HepG2 (cell line): Measurements from ENCODE around the gene CFAP97D1. TPM values are rescaled to one million over a fixed set of nuclear protein-coding genes. Genes with fewer than 3 reads are reported as not detected.

Source experiments
- ATAC-seq: fragments of 200-7000 bp; cut with Tn5 transposase; 3 replicates; pipeline ENCODE4 v1.9.1; 2020; ENCODE audit warnings: mild to moderate bottlenecking, moderate library complexity
- BruUV-seq: library from RNA; stranded (reverse); fragments of 400-500 nt; replicated peaks from 2 replicates; lab custom pipeline; 2021; lab: Mats Ljungman, UMichigan
- CTCF ChIA-PET: fragments of 300-600 bp; formaldehyde crosslinking; extraction: SDS; loops from one replicate; lab custom pipeline; 2021; ENCODE audit warnings: low total read pairs, inconsistent platforms, low intra/inter-chr PET ratio; lab: Yijun Ruan, JAX
- POLR2A ChIA-PET: fragments of 350-600 bp; sonication (Branson Sonifier 250); formaldehyde crosslinking; loops from one replicate; lab custom pipeline; 2020; ENCODE audit warnings: antibody characterized with exemption, inconsistent platforms; lab: Yijun Ruan, JAX
- DNase-seq: peaks from one replicate; pipeline ENCODE4 v3.0.0-alpha.2; 2015; ENCODE audit warnings: low spot score
- FAIRE-seq: peaks from 3 replicates; lab custom pipeline; 2011; peaks lifted over from hg19 to GRCh38; lab: Jason Lieb, UNC
- H2AFZ ChIP-seq: one replicate; pipeline ENCODE4 v1.6.1; 2011; ENCODE audit warnings: low read length, inconsistent platforms
- H3K27ac ChIP-seq: fragments of 300-600 bp; 3 replicates; pipeline ENCODE4 v1.8.0; 2011; ENCODE audit warnings: mixed run types, mild to moderate bottlenecking, mixed read lengths, low read length, inconsistent platforms; ENCODE audit not compliant: insufficient read depth; ENCODE audit errors: extremely low read length
- H3K27me3 ChIP-seq, 2 experiments: fragments of 200-600 bp in 1 of 2; 2 replicates in 1 of 2; 3 replicates in 1 of 2; pipeline versions ENCODE4 v1.6.0 to v1.8.0; 2011; ENCODE audit warnings: low read length in 2 of 2, mild to moderate bottlenecking in 2 of 2, moderate library complexity in 2 of 2, inconsistent platforms in 1 of 2; ENCODE audit not compliant: insufficient read depth in 2 of 2, control insufficient read depth in 1 of 2
- H3K36me3 ChIP-seq, 2 experiments: fragments of 200-600 bp in 1 of 2; replicated peaks in 1 of 2; 2 replicates in 1 of 2; 3 replicates in 1 of 2; pipeline versions ENCODE4 v1.5.1 to v1.8.0; 2011; ENCODE audit warnings: low read length in 2 of 2, inconsistent platforms in 1 of 2; ENCODE audit not compliant: insufficient read depth in 2 of 2, control insufficient read depth in 1 of 2
- H3K4me1 ChIP-seq: 2 replicates; pipeline ENCODE4 v1.5.1; 2012; ENCODE audit warnings: low read length, inconsistent platforms; ENCODE audit not compliant: insufficient read depth
- H3K4me2 ChIP-seq: 2 replicates; pipeline ENCODE4 v1.6.0; 2011; ENCODE audit warnings: low read depth, low read length, inconsistent platforms
- H3K4me3 ChIP-seq, 3 experiments: fragments of 200-600 bp in 1 of 3; sonication (generic), shearing (Covaris generic) in 1 of 3; replicated peaks in 1 of 3; 2 replicates each; pipeline ENCODE4 v1.5.1; 2011 to 2016; ENCODE audit warnings: low read length in 3 of 3, inconsistent platforms in 2 of 3, low read depth in 2 of 3, mild to moderate bottlenecking in 2 of 3, control low read depth in 1 of 3, mixed read lengths in 1 of 3; ENCODE audit not compliant: insufficient read depth in 1 of 3
- H3K79me2 ChIP-seq: one replicate; pipeline ENCODE4 v1.6.1; 2011; ENCODE audit warnings: low read length, inconsistent platforms; ENCODE audit not compliant: insufficient read depth
- H3K9ac ChIP-seq: 2 replicates; pipeline ENCODE4 v1.6.0; 2011; ENCODE audit warnings: mild to moderate bottlenecking, low read depth, low read length, inconsistent platforms; ENCODE audit not compliant: insufficient read depth
- H3K9me3 ChIP-seq: 2 replicates; pipeline ENCODE4 v1.5.1; 2012; ENCODE audit warnings: mild to moderate bottlenecking, low read length
- H4K20me1 ChIP-seq: 2 replicates; pipeline ENCODE4 v1.6.0; 2011; ENCODE audit warnings: inconsistent platforms, mild to moderate bottlenecking, low read length, moderate library complexity; ENCODE audit not compliant: insufficient read depth
- ATM ChIP-seq: fragments of 450-650 bp; IDR thresholded peaks from 2 replicates; pipeline ENCODE4 v1.7.1; 2017; ENCODE audit warnings: mild to moderate bottlenecking, borderline replicate concordance
- PHF20 ChIP-seq: sonication (generic); formaldehyde crosslinking; IDR thresholded peaks from 2 replicates; pipeline ENCODE4 v1.5.0; 2020; ENCODE audit warnings: mild to moderate bottlenecking, missing genetic modification reagents
- SIN3B ChIP-seq: fragments of 150-350 bp; IDR thresholded peaks from 2 replicates; pipeline ENCODE4 v1.6.1; 2014; ENCODE audit warnings: low read length
- SMYD3 ChIP-seq: sonication (generic); formaldehyde crosslinking; IDR thresholded peaks from 2 replicates; pipeline ENCODE4 v1.8.1; 2023; ENCODE audit warnings: mild to moderate bottlenecking, missing genetic modification reagents
- SRSF4 ChIP-seq: fragments of 200-400 bp; formaldehyde crosslinking; IDR thresholded peaks from one replicate; pipeline ENCODE4 v1.6.1; 2018; ENCODE audit warnings: mild to moderate bottlenecking, low read depth, low read length, moderate library complexity; ENCODE audit not compliant: poor library complexity, severe bottlenecking
- ZFYVE20 ChIP-seq: sonication (generic); formaldehyde crosslinking; IDR thresholded peaks from 2 replicates; pipeline ENCODE4 v1.8.0; 2023; ENCODE audit warnings: low read depth, mild to moderate bottlenecking, moderate library complexity, missing genetic modification reagents, borderline replicate concordance
- ZNF136 ChIP-seq: sonication (generic); formaldehyde crosslinking; IDR thresholded peaks from 2 replicates; pipeline ENCODE4 v1.8.1; 2022; ENCODE audit warnings: low read depth, mild to moderate bottlenecking, moderate library complexity, missing genetic modification reagents
- ZNF383 ChIP-seq: sonication (generic); formaldehyde crosslinking; IDR thresholded peaks from 2 replicates; pipeline ENCODE4 v1.4.0; 2020; ENCODE audit warnings: missing genetic modification reagents, mild to moderate bottlenecking, borderline replicate concordance
- WGBS: methylation state at CpG from one replicate; pipeline ENCODE4 v1.1.6; 2017; ENCODE audit warnings: low lambda C conversion rate; 5-methylcytosine and 5-hydroxymethylcytosine counted together
- in situ Hi-C: cut with HindIII; loops from 2 replicates; pipeline ENCODE4 v1.10.0; 2017; ENCODE audit warnings: low pct_unique_long_range_greater_than_20kb; ENCODE audit not compliant: extremely low pct_ligation_motif_present
- intact Hi-C: fragments of 100-400 bp; cut with micrococcal nuclease; formaldehyde crosslinking; loops from one replicate; pipeline ENCODE4 v1.10.0; 2022; ENCODE audit not compliant: unreplicated experiment
- polyA plus RNA-seq, 8 experiments: library from polyadenylated mRNA; depleted of rRNA in 3 of 8; stranded (reverse) in 7 of 8; unstranded in 1 of 8; fragments of >200 nt; fragmentation: Illumina TruSeq in 4 of 8; extraction: Trizol in 4 of 8; gene quantifications; 2 replicates each; pipeline versions ENCODE4 v1.2.1 to v1.2.3, GENCODE V29; 2011 to 2016; ENCODE audit warnings: low read depth in 4 of 8, missing spikeins in 1 of 8, mixed read lengths in 1 of 8; ENCODE audit not compliant: insufficient read depth in 1 of 8
- total RNA-seq, 5 experiments: library from RNA; depleted of rRNA; stranded (reverse); fragments of >200 nt; fragmentation: Illumina TruSeq; extraction: Trizol; gene quantifications; 2 replicates each; pipeline ENCODE4 v1.2.3, GENCODE V29; 2016; ENCODE audit warnings: low read depth in 1 of 5
- TF ChIP-seq, protein P1 (sequence below): sonication (generic); formaldehyde crosslinking; IDR thresholded peaks from 2 replicates; pipeline ENCODE4 v1.8.0; 2022; ENCODE audit warnings: mild to moderate bottlenecking, missing genetic modification reagents; ENCODE audit not compliant: insufficient replicate concordance
- TF ChIP-seq, protein P2 (sequence below): sonication (generic); formaldehyde crosslinking; IDR thresholded peaks from 2 replicates; pipeline ENCODE4 v1.8.0; 2022; ENCODE audit warnings: low read depth, missing genetic modification reagents
- TF ChIP-seq, protein P3 (sequence below): sonication (generic); formaldehyde crosslinking; IDR thresholded peaks from 2 replicates; pipeline ENCODE4 v1.5.1; 2020; ENCODE audit warnings: missing genetic modification reagents, mild to moderate bottlenecking, borderline replicate concordance
- TF ChIP-seq, protein P4 (sequence below), 2 experiments: IDR thresholded peaks; 2 replicates each; pipeline ENCODE4 v1.6.1; 2011 to 2012; ENCODE audit warnings: low read length in 2 of 2, borderline replicate concordance in 1 of 2, low read depth in 1 of 2, mild to moderate bottlenecking in 1 of 2, moderate library complexity in 1 of 2
- TF ChIP-seq, protein P5 (sequence below): sonication (generic); formaldehyde crosslinking; IDR thresholded peaks from 2 replicates; pipeline ENCODE4 v1.8.1; 2023; ENCODE audit warnings: mild to moderate bottlenecking, missing genetic modification reagents

Gene CFAP97D1
- total and polyA plus RNA-seq, 2 of the 13 experiments (the other 11 are each of a cell fraction or from before 2014, with no cell fraction given): 0.02 TPM; not detected in 1

DNA sequence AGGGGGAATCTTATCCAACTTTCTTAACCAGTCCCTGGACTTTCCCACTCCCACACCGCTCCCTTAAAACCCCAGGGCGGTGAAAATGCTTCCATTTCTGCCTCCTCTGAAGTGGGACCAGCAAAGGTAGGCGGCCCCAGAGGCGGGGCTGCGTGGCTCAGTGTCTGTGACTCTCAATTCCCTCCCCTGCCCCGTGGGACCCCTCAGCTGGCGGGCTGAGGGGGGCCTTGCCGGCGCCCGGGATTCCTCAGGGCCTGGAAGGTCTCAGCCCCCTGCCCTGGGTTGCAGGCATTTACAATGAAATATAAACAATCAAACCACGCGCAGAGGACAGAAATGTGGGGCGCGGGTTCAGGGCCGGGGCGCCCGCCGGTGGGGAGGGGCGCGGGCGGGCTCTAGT lies 25.3 kb upstream of the CFAP97D1 start:
- H3K79me2 ChIP-seq: no peaks in the 10 kb centered on the region
- CTCF ChIA-PET: interaction anchor here (2.4 kb wide), 1 partner anchor 61 kb away, joined by 10 read pairs; no protein-coding TSS in a partner anchor
- POLR2A ChIA-PET: interaction anchor here (0.7 kb wide), 1 partner anchor 17 kb away, joined by 3 read pairs; no protein-coding TSS in a partner anchor
- no peak overlapping the region for H3K4me3 ChIP-seq
- in situ Hi-C loops: loop anchor here (5.0 kb wide), 1 partner anchor 178 kb away; no protein-coding TSS in a partner anchor
- no TSS peak for BruUV-seq
- no peak overlapping the region for H3K4me2 ChIP-seq
- ATAC-seq (no peak), DNase-seq (no peak), FAIRE-seq (no peak)
- H3K9me3 ChIP-seq: no peaks in the 10 kb centered on the region
- H3K4me1 ChIP-seq: peaks cover 12% of the 10 kb centered on the region
- no peak overlapping the region for H3K27ac ChIP-seq
- H3K9ac ChIP-seq: no peak overlapping the region
- no peaks in the 10 kb centered on the region for H3K36me3 ChIP-seq
- peaks cover 17 to 78% of the 10 kb centered on the region in 2 experiments for H3K27me3 ChIP-seq
- no peak overlapping the region for H2AFZ ChIP-seq
- intact Hi-C loops: no loop called here
- H4K20me1 ChIP-seq: no peaks in the 10 kb centered on the region
- WGBS: 61% methylated on average over 14 of the region's 21 CpGs
- TF ChIP-seq SMYD3 (CRISPR knock-in tag) (no peak), ZFYVE20 (no peak), SIN3B (no peak), PHF20 (no peak), SRSF4 (no peak), ATM (no peak), ZNF136 (CRISPR knock-in tag) (no peak), ZNF383 (CRISPR knock-in tag) (no peak)
- TF ChIP-seq, protein P1, sequence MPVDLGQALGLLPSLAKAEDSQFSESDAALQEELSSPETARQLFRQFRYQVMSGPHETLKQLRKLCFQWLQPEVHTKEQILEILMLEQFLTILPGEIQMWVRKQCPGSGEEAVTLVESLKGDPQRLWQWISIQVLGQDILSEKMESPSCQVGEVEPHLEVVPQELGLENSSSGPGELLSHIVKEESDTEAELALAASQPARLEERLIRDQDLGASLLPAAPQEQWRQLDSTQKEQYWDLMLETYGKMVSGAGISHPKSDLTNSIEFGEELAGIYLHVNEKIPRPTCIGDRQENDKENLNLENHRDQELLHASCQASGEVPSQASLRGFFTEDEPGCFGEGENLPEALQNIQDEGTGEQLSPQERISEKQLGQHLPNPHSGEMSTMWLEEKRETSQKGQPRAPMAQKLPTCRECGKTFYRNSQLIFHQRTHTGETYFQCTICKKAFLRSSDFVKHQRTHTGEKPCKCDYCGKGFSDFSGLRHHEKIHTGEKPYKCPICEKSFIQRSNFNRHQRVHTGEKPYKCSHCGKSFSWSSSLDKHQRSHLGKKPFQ (CRISPR knock-in tag): no peak
- TF ChIP-seq, protein P2, sequence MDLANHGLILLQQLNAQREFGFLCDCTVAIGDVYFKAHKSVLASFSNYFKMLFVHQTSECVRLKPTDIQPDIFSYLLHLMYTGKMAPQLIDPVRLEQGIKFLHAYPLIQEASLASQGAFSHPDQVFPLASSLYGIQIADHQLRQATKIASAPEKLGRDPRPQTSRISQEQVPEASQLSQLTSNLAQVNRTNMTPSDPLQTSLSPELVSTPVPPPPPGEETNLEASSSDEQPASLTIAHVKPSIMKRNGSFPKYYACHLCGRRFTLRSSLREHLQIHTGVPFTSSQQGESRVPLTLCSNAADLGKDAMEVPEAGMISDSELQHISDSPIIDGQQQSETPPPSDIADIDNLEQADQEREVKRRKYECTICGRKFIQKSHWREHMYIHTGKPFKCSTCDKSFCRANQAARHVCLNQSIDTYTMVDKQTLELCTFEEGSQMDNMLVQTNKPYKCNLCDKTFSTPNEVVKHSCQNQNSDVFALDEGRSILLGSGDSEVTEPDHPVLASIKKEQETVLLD (CRISPR knock-in tag): no peak
- TF ChIP-seq, protein P3, sequence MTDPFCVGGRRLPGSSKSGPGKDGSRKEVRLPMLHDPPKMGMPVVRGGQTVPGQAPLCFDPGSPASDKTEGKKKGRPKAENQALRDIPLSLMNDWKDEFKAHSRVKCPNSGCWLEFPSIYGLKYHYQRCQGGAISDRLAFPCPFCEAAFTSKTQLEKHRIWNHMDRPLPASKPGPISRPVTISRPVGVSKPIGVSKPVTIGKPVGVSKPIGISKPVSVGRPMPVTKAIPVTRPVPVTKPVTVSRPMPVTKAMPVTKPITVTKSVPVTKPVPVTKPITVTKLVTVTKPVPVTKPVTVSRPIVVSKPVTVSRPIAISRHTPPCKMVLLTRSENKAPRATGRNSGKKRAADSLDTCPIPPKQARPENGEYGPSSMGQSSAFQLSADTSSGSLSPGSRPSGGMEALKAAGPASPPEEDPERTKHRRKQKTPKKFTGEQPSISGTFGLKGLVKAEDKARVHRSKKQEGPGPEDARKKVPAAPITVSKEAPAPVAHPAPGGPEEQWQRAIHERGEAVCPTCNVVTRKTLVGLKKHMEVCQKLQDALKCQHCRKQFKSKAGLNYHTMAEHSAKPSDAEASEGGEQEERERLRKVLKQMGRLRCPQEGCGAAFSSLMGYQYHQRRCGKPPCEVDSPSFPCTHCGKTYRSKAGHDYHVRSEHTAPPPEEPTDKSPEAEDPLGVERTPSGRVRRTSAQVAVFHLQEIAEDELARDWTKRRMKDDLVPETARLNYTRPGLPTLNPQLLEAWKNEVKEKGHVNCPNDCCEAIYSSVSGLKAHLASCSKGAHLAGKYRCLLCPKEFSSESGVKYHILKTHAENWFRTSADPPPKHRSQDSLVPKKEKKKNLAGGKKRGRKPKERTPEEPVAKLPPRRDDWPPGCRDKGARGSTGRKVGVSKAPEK (CRISPR knock-in tag): no peak
- TF ChIP-seq, protein P4, sequence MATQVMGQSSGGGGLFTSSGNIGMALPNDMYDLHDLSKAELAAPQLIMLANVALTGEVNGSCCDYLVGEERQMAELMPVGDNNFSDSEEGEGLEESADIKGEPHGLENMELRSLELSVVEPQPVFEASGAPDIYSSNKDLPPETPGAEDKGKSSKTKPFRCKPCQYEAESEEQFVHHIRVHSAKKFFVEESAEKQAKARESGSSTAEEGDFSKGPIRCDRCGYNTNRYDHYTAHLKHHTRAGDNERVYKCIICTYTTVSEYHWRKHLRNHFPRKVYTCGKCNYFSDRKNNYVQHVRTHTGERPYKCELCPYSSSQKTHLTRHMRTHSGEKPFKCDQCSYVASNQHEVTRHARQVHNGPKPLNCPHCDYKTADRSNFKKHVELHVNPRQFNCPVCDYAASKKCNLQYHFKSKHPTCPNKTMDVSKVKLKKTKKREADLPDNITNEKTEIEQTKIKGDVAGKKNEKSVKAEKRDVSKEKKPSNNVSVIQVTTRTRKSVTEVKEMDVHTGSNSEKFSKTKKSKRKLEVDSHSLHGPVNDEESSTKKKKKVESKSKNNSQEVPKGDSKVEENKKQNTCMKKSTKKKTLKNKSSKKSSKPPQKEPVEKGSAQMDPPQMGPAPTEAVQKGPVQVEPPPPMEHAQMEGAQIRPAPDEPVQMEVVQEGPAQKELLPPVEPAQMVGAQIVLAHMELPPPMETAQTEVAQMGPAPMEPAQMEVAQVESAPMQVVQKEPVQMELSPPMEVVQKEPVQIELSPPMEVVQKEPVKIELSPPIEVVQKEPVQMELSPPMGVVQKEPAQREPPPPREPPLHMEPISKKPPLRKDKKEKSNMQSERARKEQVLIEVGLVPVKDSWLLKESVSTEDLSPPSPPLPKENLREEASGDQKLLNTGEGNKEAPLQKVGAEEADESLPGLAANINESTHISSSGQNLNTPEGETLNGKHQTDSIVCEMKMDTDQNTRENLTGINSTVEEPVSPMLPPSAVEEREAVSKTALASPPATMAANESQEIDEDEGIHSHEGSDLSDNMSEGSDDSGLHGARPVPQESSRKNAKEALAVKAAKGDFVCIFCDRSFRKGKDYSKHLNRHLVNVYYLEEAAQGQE (IDR thresholded peaks at IDR 0.05; ENCODE audit: borderline replicate concordance in 1 of 2, low read depth in 1 of 2, low read length in 2 of 2): no peak
- TF ChIP-seq, protein P5, sequence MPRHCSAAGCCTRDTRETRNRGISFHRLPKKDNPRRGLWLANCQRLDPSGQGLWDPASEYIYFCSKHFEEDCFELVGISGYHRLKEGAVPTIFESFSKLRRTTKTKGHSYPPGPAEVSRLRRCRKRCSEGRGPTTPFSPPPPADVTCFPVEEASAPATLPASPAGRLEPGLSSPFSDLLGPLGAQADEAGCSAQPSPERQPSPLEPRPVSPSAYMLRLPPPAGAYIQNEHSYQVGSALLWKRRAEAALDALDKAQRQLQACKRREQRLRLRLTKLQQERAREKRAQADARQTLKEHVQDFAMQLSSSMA (CRISPR knock-in tag): no peak
